22Rv1 (cell line): ENCODE data around the gene CCNC.

Experiments
- CTCF ChIP-seq: fragments of 450-650 bp; IDR thresholded peaks from 2 replicates; pipeline ENCODE4 v1.5.1; 2017; ENCODE audit warnings: mild to moderate bottlenecking
- ZFX ChIP-seq: fragments of 450-650 bp; IDR thresholded peaks from 2 replicates; pipeline ENCODE4 v1.6.1; 2017; ENCODE audit warnings: antibody characterized with exemption, borderline replicate concordance

- no peak for TF ChIP-seq CTCF
- TF ChIP-seq ZFX = no peak
These were observed 70.0 kb downstream of the CCNC start for GRCh38 chr6:99498421-99498820.
